K562 (cell line): ENCODE measurements around the gene RNF167. TPM values are rescaled to one million over a fixed set of nuclear protein-coding genes. Genes with fewer than 3 reads are reported as not detected.

Source experiments
- CTCF ChIP-seq, 3 experiments: IDR thresholded peaks in 2 of 3; conservative IDR thresholded peaks in 1 of 3; 2 replicates each; pipeline ENCODE4 v1.5.1; 2011 to 2012; ENCODE audit warnings: low read length in 3 of 3, mild to moderate bottlenecking in 3 of 3, control low read depth in 2 of 3, improper control_type of control experiment in 1 of 3, inconsistent platforms in 1 of 3, low read depth in 1 of 3, mixed read lengths in 1 of 3, moderate library complexity in 1 of 3; ENCODE audit not compliant: insufficient read depth in 2 of 3
- FOXJ2 ChIP-seq: fragments of 200-800 bp; sonication (Bioruptor generic); IDR thresholded peaks from 2 replicates; pipeline ENCODE4 v1.6.1; 2016; ENCODE audit warnings: missing genetic modification characterization, missing compliant biosample characterization
- KDM2B ChIP-seq: fragments of 250-450 bp; sonication (Bioruptor Pico); IDR thresholded peaks from 2 replicates; pipeline ENCODE4 v1.8.0; 2021; ENCODE audit warnings: mild to moderate bottlenecking, moderate library complexity
- KDM5B ChIP-seq: fragments of 200-600 bp; sonication (generic); IDR thresholded peaks from 2 replicates; pipeline ENCODE4 v1.6.1; 2012; ENCODE audit warnings: low read depth, mild to moderate bottlenecking, moderate library complexity, low read length, control low read depth, inconsistent platforms; ENCODE audit not compliant: insufficient replicate concordance
- KLF16 ChIP-seq: IDR thresholded peaks from 2 replicates; pipeline ENCODE4 v1.6.1; 2016; ENCODE audit warnings: antibody characterized with exemption
- PCBP1 ChIP-seq: fragments of 200-400 bp; formaldehyde crosslinking; IDR thresholded peaks from 2 replicates; pipeline ENCODE4 v1.6.1; 2018; ENCODE audit warnings: mild to moderate bottlenecking, low read depth, low read length; ENCODE audit not compliant: poor library complexity, severe bottlenecking
- RBM39 ChIP-seq: fragments of 200-400 bp; formaldehyde crosslinking; optimal IDR thresholded peaks from 2 replicates; pipeline ENCODE3; 2018; ENCODE audit warnings: low read depth, low read length
- RNF2 ChIP-seq: sonication (generic); IDR thresholded peaks from 2 replicates; pipeline ENCODE4 v1.6.1; 2016
- SP2 ChIP-seq: IDR thresholded peaks from 2 replicates; pipeline ENCODE4 v1.6.1; 2011; ENCODE audit warnings: mild to moderate bottlenecking, low read depth, low read length, moderate library complexity; ENCODE audit not compliant: poor library complexity, severe bottlenecking; ENCODE audit errors: extremely low read depth
- ZBTB1 ChIP-seq: sonication (generic); formaldehyde crosslinking; IDR thresholded peaks from 2 replicates; pipeline ENCODE4 v1.8.1; 2023; ENCODE audit warnings: missing genetic modification reagents, low read depth, mild to moderate bottlenecking, borderline replicate concordance
- ZNF263 ChIP-seq: sonication (generic); formaldehyde crosslinking; IDR thresholded peaks from 2 replicates; pipeline ENCODE4 v1.8.0; 2022; ENCODE audit warnings: mild to moderate bottlenecking, missing genetic modification reagents, borderline replicate concordance
- ZNF76 ChIP-seq: fragments of 250-450 bp; sonication (Bioruptor Pico); IDR thresholded peaks from 2 replicates; pipeline ENCODE4 v1.4.0; 2020; ENCODE audit warnings: mild to moderate bottlenecking, moderate library complexity, borderline replicate concordance
- ZSCAN29 ChIP-seq: fragments of 450-650 bp; IDR thresholded peaks from 2 replicates; pipeline ENCODE4 v1.6.1; 2017
- polyA plus RNA-seq, 8 experiments: library from polyadenylated mRNA; depleted of rRNA in 4 of 8; stranded (reverse) in 5 of 8; unstranded in 3 of 8; fragments of >200 nt; fragmentation: Nextera tagmentation in 2 of 8; fragmentation: Illumina TruSeq in 1 of 8; extraction: Ambion mirVana in 2 of 8; extraction: Trizol in 1 of 8; gene quantifications; 2 replicates each; pipeline versions ENCODE4 v1.2.1 to v1.2.3, GENCODE V29; 2011 to 2014; ENCODE audit warnings: inconsistent platforms in 1 of 8, missing spikeins in 1 of 8
- total RNA-seq, 7 experiments: library from RNA; depleted of rRNA in 6 of 7; stranded (reverse); fragments of >200 nt in 6 of 7; fragmentation: Illumina TruSeq in 2 of 7; extraction: Trizol in 2 of 7; gene quantifications; 2 replicates each; pipeline versions ENCODE4 v1.2.1 to v1.2.3, GENCODE V29; 2011 to 2021; ENCODE audit warnings: low replicate concordance in 1 of 7
- TF ChIP-seq, protein P1 (sequence below), 2 experiments: fragments of 450-650 bp; formaldehyde crosslinking in 1 of 2; IDR thresholded peaks; 2 replicates each; pipeline versions ENCODE4 v1.4.0 to v1.6.1; 2014 to 2020; ENCODE audit warnings: mild to moderate bottlenecking in 2 of 2, borderline replicate concordance in 1 of 2, low read depth in 1 of 2

RNF167 gene
- total and polyA plus RNA-seq, 9 of the 15 experiments (the other 6 are each of a cell fraction or from before 2014, with no cell fraction given) = 16.5 to 143 (median 45.5) TPM

- TF ChIP-seq ZBTB1 (peak; percentile 52), ZSCAN29 (peak; percentile 30; the same call in 1 of the 2 replicates), CTCF (IDR thresholded peaks at IDR 0.05 in 2 of 3, conservative IDR thresholded peaks at IDR 0.05 in 1 of 3; ENCODE audit: insufficient read depth in 2 of 3, low read depth in 1 of 3, low read length in 3 of 3) (peak; percentile 61 to 74 (median 65)), FOXJ2 (peak; percentile 51; the same call in 1 of the 2 replicates), RNF2 (peak; percentile 49; the same call in 1 of the 2 replicates), KDM5B (peak; percentile 61), RBM39 (no peak), SP2 (peak; percentile 57), KDM2B (CRISPR knock-in tag) (peak; percentile 74; the same call in 1 of the 2 replicates), ZNF263 (CRISPR knock-in tag) (peak; percentile 78; the same call in 1 of the 2 replicates), KLF16 (0 out of 2 replicates have a peak, but pooled peaks have one; percentile 23), ZNF76 (CRISPR knock-in tag) (no peak; the same call in 1 of the 2 replicates), PCBP1 (peak; percentile 87)
- TF ChIP-seq, protein P1, sequence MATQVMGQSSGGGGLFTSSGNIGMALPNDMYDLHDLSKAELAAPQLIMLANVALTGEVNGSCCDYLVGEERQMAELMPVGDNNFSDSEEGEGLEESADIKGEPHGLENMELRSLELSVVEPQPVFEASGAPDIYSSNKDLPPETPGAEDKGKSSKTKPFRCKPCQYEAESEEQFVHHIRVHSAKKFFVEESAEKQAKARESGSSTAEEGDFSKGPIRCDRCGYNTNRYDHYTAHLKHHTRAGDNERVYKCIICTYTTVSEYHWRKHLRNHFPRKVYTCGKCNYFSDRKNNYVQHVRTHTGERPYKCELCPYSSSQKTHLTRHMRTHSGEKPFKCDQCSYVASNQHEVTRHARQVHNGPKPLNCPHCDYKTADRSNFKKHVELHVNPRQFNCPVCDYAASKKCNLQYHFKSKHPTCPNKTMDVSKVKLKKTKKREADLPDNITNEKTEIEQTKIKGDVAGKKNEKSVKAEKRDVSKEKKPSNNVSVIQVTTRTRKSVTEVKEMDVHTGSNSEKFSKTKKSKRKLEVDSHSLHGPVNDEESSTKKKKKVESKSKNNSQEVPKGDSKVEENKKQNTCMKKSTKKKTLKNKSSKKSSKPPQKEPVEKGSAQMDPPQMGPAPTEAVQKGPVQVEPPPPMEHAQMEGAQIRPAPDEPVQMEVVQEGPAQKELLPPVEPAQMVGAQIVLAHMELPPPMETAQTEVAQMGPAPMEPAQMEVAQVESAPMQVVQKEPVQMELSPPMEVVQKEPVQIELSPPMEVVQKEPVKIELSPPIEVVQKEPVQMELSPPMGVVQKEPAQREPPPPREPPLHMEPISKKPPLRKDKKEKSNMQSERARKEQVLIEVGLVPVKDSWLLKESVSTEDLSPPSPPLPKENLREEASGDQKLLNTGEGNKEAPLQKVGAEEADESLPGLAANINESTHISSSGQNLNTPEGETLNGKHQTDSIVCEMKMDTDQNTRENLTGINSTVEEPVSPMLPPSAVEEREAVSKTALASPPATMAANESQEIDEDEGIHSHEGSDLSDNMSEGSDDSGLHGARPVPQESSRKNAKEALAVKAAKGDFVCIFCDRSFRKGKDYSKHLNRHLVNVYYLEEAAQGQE (IDR thresholded peaks at IDR 0.05; ENCODE audit: borderline replicate concordance) = peak; percentile 45; the same call in 1 of the 2 replicates
- TF ChIP-seq, protein P1 (CRISPR knock-in tag; IDR thresholded peaks at IDR 0.05; ENCODE audit: low read depth) = 0 out of 2 replicates have a peak, but pooled peaks have one; percentile 27
Observed at GRCh38 chr17:4986951-4987766, 47.1 kb downstream of the RNF167 start, which contains the start of gene CAMTA2 (continued).
